Smooth muscle cell of the brain vasculature (primary cell): ENCODE data around the gene SLC35F4.
"Not testable (repeated sequence)": the region's sequence is repeated elsewhere in the genome, so short reads cannot be mapped to it uniquely, and the experiment has no call there.

ENCODE experiments used
- DNase-seq: peaks from one replicate; pipeline ENCODE4 v3.0.0-alpha.2; 2012; ENCODE audit warnings: low read depth, low spot score

Gene SLC35F4

DNA sequence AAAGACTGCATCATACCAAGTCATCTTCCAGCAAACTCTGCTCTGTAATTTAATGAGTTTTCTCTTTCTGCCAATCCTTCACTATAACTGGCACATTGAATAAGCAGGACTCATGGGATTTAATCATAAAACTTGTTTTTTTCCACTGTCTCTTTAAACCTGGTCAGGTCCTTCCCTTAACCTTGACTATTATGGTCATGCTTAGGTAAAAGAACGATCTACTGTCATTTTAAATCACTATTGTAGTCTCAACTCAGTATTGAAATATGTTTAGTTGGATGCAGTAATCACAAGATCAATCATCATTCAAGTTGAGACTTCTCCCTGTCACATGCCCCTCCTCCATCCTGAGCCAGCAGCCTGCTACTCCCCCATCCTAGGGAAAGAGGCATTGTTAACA lies 56.1 kb downstream of the SLC35F4 start:
- DNase-seq = no peak

DNA sequence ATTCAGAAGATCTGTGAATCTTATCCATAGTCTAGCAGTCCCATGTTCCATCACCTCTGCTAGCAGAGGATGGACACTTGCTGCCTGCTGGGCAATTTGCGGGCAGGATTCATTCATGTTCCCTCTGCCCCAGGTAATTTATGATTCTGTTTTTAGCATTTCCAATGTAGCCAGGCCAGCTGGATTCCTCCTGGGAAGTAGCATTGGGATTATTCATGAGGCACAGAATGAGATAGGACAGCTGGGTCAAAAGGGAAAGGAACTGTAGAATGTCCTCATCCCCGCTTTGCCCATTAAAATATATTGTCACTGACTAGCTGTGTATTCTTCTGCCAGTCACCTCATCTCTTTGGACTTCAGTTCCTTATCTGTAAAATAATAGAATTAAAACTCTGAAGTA lies 68.7 kb downstream of the SLC35F4 start:
- DNase-seq = no peak

DNA sequence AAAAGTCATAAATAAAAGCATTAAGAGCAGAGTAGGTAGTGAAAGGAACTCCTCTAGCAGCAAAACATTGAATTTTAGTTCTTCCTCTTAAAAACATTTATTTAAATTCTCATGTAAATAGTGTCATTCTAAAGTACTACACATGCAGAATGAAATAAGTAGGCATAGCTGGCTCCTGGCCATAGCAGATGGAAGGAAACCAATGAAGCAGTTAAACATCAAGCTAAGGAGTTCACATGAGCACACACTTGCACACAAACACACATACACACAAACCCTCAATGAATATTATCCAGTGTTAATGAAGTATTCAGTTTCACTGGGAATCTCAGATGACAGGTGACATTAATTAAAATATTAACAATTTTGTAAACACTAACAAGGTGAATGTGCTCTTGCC lies 69.3 kb downstream of the SLC35F4 start:
- no peak for DNase-seq

DNA sequence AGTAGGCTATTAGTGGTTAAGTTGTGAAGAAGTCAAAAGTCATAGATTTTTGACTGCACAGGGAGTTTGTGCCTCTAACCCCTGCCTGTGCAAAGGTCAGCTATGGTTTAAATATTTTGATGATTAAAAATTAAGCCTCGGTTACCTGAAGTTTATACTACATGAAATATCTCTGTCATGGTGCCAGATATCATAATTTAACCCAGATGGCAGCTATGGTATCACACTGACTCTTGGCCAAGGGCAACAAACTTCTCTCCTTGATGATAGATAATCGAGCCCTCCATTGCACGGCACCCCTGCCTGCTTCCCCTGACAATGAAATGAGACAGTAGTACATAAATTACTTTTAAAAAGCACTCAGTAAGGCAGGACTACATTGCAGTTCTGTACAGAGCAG lies 80.8 kb downstream of the SLC35F4 start:
- DNase-seq = no peak

DNA sequence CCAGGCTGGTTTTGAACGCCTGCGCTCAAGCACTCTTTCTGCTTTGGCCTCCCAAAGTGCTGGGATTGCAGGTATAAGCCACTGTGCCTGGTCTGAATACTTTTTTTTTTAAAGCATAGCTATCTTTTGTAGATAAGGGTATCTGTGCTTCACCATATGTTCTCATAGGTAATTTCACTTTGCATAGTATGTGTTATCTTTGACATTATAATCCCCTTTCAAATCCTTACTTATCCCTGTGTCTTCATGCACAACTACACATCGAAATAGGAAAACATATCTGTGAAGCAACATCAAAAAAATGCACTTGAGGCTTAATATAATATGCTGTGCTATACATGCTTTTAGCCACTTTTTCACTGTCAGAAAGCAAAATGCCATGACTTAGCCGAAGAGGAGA lies 94.1 kb downstream of the SLC35F4 start:
- DNase-seq = no peak

DNA sequence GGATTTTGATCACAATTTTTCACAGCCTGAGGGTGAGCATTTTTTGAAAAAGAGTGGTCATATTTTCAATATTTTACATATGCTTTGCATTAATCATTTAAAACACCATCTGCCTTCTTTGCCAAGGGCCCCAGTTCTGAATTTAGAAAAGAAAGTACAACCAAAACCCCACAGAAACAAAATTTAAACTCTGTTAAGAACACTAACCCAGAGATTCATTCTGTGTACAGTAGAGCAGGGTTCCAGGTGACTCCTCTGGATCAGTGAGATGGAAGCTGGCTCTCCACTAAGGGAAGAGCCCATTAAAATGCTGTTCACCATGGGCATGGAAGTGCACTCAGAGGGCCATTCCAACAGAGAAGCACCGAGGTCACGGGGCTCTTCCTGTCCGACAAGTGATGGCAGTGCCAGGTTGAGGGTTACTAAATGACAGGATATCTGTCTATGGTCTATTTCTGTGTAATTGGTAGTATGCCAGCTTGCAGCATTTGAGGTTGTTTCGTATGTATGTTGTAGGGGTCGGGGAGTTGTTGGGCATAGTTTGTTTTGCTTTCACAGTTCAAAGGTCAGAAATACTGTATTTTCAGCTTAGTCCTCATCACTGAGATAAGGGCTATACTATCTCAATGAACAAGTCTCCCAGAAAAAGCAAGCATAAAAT lies 95.9 kb downstream of the SLC35F4 start:
- no peak for DNase-seq

DNA sequence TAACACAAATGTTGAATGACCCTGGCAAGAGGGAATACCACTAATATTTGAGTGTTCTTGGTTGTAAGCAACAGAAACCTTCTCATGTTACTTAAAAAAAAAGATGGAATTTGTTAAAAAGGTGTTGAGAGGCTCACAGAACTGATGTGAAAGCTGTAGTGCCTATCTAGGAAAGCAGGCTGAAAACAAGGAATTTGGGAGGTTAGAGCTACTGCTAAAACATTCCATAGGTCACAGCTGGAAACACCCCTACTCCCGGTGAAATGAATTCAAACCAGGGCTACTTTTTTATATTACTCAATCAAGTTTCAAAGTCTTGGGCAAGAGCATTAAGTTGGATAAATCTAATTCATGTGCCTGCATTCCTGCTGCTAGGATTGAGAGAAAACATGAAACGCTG lies 104.1 kb downstream of the SLC35F4 start:
- DNase-seq = no peak

DNA sequence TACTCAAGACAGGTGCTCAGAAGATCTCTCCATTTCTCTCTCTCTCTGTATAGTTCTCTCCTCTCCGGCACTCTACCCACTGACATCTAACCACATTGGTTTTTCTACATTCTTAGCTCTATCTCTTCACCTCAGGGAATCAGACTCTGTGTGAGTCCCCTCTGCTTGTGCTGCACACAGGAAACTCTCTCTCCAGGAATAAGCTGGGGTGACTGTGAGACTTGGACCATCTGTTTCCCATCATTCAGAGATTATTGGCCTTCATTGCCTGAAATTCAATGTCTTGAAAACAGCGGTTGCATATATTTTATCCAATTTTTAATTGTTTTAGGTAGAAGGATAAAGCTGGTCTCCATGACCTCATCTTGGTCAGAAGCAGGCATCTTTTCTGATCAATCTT lies 105.0 kb downstream of the SLC35F4 start:
- no peak for DNase-seq

DNA sequence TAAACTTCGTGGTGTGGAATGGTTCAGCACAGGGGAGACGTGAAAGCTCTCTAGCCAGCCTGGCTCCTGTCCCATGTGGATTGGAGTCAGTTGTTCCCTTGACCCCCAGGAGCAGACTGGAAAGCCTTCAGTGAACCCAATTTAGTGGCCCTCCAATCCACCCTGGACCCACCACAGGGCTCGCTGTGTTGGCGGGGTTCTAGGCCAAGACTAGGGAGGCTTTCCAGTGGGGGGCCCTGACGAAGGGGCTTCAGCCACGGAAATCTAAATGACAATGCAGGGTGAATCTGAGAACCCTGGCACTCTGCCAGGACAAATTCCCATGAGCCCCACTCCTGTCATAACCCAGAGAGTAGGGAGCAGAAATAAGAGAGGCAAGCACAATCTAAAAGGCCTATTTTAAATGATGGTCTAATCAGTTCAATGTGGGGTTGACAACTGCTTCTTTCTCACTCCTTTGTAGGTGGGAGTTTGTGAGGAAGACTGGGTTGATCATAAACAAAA lies 110.8 kb downstream of the SLC35F4 start:
- no peak for DNase-seq

DNA sequence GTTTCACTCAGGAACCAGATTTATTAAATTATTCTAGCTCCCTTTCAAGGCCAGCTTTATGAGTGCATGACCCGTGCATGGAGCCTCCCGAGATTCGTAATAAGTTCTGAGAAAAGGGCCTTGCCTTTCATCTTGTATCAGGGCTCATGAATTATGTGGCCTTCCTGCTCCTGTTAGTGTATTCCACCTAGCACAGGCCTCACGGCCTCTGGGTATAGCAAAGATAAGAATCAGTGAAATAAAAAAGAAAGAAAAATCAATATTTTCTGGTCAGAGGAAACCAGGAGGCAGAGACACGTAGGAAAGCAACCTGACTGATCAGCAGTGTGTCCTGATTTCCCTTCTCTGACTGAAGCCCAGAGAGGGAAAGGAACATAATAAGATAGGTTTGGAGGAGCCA lies 111.4 kb downstream of the SLC35F4 start:
- DNase-seq = no peak

DNA sequence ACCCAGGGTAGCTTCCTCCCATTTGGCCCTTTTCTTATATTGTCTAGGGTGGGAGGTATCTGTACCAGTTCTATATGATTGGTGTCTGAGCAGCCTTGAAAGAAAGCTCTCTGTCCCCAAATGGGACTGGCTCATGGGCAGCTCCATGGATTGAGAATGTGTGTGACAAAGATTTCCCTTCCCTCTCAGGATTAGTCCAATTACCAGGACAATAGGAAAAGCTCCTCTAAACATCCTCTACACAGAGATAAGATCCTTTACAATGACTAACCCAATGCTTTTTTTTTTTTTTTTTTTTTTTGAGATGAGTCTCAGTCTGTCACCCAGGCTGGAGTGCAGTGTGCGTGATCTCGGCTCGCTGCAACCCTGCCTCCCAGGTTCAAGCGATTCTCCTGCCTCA lies 112.1 kb downstream of the SLC35F4 start:
- no peak for DNase-seq

DNA sequence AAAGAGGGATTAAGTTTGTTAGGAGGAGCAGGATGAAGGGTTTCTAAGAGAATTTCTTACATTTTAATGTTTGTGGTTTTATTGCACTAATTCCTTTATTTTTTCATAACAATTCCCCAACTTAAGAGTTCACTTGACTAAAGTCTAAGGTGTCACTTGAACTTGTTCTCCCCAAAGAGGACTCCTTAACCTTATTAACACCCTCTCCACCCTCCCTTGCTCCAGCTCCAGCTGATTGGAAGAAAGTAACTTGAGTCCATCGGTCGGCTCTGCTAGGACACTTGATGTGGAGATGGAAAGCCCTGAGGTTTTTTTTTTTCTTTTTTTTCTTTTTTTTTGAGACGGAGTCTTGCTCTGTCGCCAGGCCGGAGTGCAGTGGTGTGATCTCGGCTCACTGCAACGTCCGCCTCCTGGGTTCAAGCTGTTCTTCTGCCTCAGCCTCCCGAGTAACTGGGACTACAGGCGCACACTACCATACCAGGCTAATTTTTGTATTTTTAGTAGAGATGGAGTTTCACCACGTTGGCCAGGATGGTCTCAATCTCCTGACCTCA lies 113.7 kb downstream of the SLC35F4 start:
- not testable (repeated sequence) for DNase-seq

DNA sequence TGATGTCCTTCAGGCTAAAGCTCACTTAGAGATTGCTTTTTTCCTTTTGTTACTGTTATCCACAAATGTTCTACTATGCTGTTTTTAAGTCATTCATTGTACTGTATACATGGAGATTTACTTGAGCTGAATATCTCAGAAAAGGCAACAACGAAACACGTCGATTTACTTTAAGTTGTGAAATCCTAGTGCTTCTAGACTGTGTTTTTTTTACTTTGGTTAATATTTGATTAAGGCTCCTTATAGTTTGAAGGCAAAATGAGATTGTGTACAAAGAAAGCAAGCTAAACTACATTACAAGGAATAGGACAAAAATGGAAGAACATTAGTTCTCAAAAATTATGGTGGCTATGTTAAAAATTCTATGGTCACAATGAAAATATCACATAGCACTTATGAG lies 114.5 kb downstream of the SLC35F4 start:
- DNase-seq = no peak

DNA sequence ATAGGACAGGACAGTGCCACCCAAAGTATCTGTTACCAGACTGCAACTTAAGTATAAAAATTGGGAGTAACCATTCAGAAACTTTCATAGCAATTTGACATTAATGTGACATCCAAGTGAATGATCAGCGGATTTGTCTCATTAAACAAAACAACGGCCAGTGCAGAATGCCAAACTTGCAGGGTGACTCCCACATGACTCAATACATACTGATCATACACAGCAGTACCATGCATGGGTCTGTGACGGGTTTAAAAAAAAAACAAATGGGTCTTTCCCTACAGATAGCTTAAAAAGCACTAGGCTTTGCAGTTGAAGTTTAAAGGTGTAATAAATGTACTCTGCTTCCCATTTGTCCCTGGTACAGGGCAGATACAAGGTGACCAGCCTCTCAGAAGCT lies 116.6 kb downstream of the SLC35F4 start:
- no peak for DNase-seq

DNA sequence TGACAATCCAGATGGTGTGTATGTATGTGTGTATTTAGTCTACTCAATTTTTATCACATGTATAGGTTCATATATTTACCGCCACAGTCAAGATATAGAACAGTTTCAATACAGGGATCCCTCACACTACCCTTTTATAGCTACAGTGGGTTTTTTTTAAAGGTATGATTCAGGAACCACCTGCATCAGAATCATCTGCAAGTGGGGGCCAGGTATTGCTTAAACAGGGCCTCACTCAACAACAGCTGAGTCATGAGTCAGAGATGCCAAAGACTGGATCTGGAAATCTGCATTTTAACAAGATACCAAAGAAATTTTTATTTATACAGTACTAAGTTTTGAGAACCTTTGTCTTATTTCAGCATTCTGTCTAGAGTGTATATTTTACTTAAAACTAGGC lies 117.6 kb downstream of the SLC35F4 start:
- no peak for DNase-seq

DNA sequence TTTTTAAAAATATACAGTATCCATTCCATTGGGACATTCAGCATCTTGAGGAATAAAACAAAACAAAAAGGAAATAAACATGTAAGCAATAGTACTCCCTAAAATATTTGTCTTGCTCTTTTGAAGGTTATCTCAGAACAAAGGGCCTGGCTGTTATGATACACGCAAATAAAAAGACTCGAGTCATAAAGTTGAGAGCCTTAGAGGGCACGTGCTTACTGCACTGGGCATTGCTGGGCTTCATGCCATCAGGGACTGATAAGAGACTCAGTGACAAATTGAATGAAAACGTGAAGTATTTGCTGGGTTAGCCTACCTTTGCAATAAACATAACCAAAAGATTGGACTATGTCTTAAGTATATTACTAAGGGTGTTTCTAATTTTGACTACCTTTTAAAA lies 118.9 kb downstream of the SLC35F4 start:
- DNase-seq = no peak

DNA sequence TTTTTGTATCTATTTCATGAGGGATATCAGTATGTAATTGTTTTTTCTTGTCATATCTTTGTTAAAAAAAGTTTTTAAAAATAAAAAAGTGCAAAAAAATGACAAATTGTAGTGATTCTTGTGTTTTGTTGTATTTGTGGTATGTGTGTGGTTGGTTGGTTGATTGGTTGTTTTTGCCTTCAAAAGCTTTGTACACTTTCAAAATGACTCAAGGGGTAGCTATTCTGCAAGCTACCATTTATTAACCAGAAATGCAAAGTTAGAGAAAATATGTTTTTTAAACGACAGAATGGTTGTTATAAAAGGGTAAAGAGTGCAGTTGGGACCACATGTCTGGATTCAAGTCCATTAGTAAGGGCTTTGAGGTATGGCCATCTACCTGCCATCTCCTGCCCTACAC lies 119.3 kb downstream of the SLC35F4 start:
- DNase-seq = no peak

DNA sequence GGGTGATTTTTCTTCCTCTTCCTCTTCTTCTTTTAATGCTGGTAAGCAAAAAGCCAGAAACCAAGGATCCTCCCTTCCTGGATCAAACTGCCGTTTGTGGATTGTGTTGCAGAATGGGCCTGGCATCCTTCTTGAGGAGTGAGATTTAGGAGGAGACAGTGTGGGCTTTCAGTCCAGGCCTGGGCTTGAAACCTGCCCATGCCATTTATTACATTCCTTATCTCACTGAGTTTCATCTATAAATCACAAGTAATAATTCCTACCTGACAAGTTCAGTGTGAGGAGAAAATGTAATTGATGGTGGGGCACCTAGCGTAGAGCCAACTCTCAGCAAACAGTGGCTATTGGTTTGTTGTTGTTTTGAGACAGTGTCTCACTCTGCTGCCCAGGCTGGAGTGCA lies 126.4 kb downstream of the SLC35F4 start:
- no peak for DNase-seq

DNA sequence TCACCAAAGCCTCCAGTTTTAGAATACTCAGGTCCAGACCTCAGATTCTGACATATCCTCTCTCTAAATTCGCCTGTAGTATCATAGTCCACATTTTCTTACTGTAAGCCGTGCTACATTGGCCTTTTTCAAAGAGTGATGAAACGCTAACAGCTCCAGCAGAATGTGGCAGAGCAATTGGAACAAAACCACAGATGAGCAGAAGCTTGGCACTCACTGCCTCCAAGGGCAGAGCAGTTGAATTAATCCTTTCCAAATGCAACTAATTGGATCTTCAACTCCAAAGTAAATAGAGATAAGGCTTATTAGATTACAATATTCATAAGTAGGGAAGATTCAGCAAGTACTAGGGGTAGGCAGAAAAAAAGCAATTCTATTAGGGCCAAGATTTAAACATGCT lies 128.3 kb downstream of the SLC35F4 start:
- DNase-seq = no peak

DNA sequence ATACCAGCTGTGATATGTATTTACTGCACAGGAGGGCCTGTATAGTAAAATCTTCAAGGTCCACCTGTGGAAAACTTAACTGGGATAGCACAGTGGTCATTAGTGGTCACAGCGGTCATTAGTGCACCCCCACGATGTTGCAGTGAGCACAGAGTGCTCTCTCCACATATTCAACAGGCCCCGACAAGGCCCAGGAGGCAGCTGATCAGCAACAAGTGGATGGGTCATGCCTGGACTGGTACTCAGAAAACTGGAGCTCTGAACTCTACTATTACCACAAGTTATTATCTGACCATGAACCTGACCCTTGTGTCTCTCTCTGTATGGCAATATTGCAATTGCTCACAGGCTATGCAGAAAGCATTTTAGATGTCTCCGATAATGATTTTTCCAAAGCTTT lies 129.5 kb downstream of the SLC35F4 start:
- no peak for DNase-seq

DNA sequence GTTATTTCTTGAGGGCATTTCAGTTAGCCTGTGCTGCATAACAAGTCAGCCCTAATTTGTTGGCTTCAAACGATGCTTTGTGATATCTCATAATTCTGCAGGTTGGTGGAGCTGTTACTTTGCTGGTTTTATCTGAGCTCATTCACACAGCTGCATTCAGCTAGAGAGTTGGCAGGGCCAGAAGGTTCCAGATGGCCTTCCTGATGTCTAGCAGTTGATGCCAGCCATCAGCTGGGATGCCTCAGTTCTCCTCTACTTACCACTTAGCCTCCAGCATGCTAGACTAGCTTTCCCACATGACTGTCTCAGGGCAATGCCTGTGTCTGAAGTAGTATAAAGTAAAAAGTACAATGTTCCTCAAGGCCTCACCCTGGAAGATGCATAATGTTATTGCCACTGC lies 130.6 kb downstream of the SLC35F4 start:
- no peak for DNase-seq

DNA sequence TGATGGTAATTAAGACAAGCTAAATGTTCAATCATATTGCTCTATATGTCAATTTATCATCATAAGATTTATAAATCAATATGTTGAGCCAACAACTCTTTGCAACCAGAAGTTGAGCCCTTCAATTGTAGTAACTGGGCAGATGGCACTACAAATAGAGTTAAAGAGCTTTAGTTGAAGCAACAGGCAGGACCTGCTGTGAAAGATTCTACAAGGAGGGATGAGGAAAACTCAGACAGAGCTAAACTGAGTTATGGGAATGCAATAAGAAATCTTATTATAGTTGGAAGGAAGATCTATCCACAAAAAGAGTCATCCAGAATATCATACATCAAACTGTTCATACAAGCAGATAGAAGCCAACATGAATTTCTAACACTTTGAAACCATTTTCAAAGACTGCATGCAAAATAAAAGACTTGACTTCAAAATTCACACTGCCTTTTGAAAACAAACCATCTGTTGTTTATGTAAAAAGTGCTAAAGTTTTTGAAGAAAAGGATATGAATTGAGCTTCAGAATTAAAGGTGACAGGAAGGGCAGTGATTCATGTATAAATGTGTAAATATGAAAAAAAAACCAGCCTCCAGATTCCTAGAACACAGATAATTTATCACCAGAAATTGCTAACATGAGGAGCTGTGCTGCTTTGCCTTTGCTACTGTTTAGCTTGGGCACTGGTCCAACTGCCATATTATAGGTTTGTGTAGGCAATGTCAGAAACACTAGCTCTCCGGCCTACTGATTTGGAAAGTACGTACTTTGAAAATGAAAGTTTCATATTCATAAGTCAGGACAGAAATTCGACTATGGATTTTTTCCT lies 133.2 kb downstream of the SLC35F4 start:
- peak; percentile 21 for DNase-seq
